PC-9 (cell line): ENCODE measurements around the gene IARS1. TPM values are rescaled to one million over a fixed set of nuclear protein-coding genes. Genes with fewer than 3 reads are reported as not detected.

ENCODE experiments used
- BruUV-seq: library from RNA; stranded (reverse); fragments of 400-500 nt; replicated peaks from 2 replicates; lab custom pipeline; 2021; lab: Mats Ljungman, UMichigan
- CTCF ChIA-PET: fragments of 300-600 bp; sonication (Branson Sonifier 250); formaldehyde crosslinking; loops from one replicate; lab custom pipeline; 2022; ENCODE audit warnings: antibody characterized with exemption; lab: Charles Lee
- POLR2A ChIA-PET: fragments of 300-600 bp; sonication (Branson Sonifier 250); formaldehyde crosslinking; loops from one replicate; lab custom pipeline; 2022; ENCODE audit warnings: antibody characterized with exemption; ENCODE audit not compliant: unreplicated experiment; lab: Charles Lee
- DNase-seq, 2 experiments: peaks; one replicate each; pipeline versions ENCODE4 v3.0.0 to v3.0.0-alpha.2; 2015 to 2022; ENCODE audit warnings: mixed read lengths in 1 of 2
- H2AFZ ChIP-seq: fragments of 200-600 bp; sonication (generic); 2 replicates; pipeline ENCODE4 v1.8.1; 2017; ENCODE audit warnings: antibody characterized with exemption
- H3F3A ChIP-seq: fragments of 200-600 bp; sonication (generic); 2 replicates; pipeline ENCODE4 v1.8.1; 2017; ENCODE audit warnings: antibody characterized with exemption, mild to moderate bottlenecking, low read depth; ENCODE audit not compliant: insufficient read depth
- H3K27ac ChIP-seq: fragments of 200-600 bp; sonication (generic); 2 replicates; pipeline ENCODE4 v1.6.1; 2016; ENCODE audit warnings: mixed run types
- H3K27me3 ChIP-seq: fragments of 200-600 bp; sonication (generic); 2 replicates; pipeline ENCODE4 v1.6.1; 2016; ENCODE audit warnings: low read depth, mixed run types; ENCODE audit not compliant: insufficient read depth
- H3K36me3 ChIP-seq: fragments of 200-600 bp; sonication (generic); 2 replicates; pipeline ENCODE4 v1.6.1; 2016; ENCODE audit warnings: low read depth, mixed run types
- H3K4me1 ChIP-seq: fragments of 200-600 bp; sonication (generic); replicated peaks from 2 replicates; pipeline ENCODE4 v1.6.1; 2016; ENCODE audit warnings: mixed run types; ENCODE audit not compliant: insufficient read depth
- H3K4me2 ChIP-seq: fragments of 200-600 bp; sonication (generic); 2 replicates; pipeline ENCODE4 v1.6.1; 2017; ENCODE audit warnings: mixed run types
- H3K4me3 ChIP-seq: fragments of 200-600 bp; sonication (generic); 2 replicates; pipeline ENCODE4 v1.6.1; 2016; ENCODE audit warnings: mixed run types
- H3K79me2 ChIP-seq: fragments of 200-600 bp; sonication (generic); 2 replicates; pipeline ENCODE4 v1.6.1; 2017; ENCODE audit warnings: low read depth, mixed run types
- H3K9me2 ChIP-seq: fragments of 200-600 bp; sonication (generic); 2 replicates; pipeline ENCODE4 v1.8.1; 2017; ENCODE audit warnings: mild to moderate bottlenecking; ENCODE audit not compliant: insufficient read depth
- H3K9me3 ChIP-seq: fragments of 200-600 bp; sonication (generic); 2 replicates; pipeline ENCODE4 v1.8.1; 2016; ENCODE audit warnings: low read depth; ENCODE audit not compliant: insufficient read depth
- H4K20me1 ChIP-seq: fragments of 200-600 bp; sonication (generic); 2 replicates; pipeline ENCODE4 v1.8.1; 2017; ENCODE audit not compliant: insufficient read depth
- EZH2 ChIP-seq: fragments of 200-600 bp; sonication (generic); IDR thresholded peaks from 2 replicates; pipeline ENCODE4 v1.8.0; 2017; ENCODE audit warnings: antibody characterized with exemption, low read depth
- intact Hi-C: fragments of 100-400 bp; cut with micrococcal nuclease; formaldehyde crosslinking; loops from one replicate; pipeline ENCODE4 v1.10.0; 2022; ENCODE audit not compliant: unreplicated experiment
- total RNA-seq: library from RNA; stranded (reverse); gene quantifications from 2 replicates; pipeline ENCODE4 v1.2.3, GENCODE V29; 2021
- TF ChIP-seq, protein P1 (sequence below): fragments of 200-600 bp; sonication (generic); conservative IDR thresholded peaks from 2 replicates; pipeline ENCODE4 v1.6.1; 2017; ENCODE audit warnings: mixed run types, antibody characterized with exemption, mild to moderate bottlenecking, moderate library complexity

The IARS1 gene
- total RNA-seq, 1 experiment from 2014 or later, result 232 TPM

DNA sequence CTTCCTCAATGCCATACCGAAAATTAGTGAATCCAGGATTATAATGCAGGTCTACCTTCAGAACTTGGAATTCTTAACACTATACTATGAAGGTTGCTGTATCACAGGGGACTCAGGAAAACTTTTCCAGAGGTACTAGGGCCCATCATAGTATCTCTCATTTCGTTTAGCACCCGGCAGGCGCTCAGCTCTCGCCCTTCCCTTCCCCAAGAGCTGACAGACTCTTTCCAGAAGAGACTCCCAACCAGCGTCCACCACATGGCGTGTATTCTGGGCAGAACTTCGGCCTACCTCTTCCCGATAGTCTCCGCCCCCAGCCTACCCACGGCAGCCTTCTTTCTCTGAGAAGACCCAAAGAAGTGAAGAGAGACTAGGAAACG, 31.4 kb upstream of the IARS1 start:
- BruUV-seq, result TSS peak; percentile 83
- peaks cover 32% of the 10 kb centered on the region for H3K79me2 ChIP-seq
- peak overlapping the region; percentile 90 for H3K27ac ChIP-seq
- H3K36me3 ChIP-seq, result peaks cover 19% of the 10 kb centered on the region
- H4K20me1 ChIP-seq, result no peaks in the 10 kb centered on the region
- no peaks in the 10 kb centered on the region for H3K9me3 ChIP-seq
- H3K4me1 ChIP-seq, result peaks cover 22% of the 10 kb centered on the region
- no peak for TF ChIP-seq EZH2
- TF ChIP-seq, protein P1, sequence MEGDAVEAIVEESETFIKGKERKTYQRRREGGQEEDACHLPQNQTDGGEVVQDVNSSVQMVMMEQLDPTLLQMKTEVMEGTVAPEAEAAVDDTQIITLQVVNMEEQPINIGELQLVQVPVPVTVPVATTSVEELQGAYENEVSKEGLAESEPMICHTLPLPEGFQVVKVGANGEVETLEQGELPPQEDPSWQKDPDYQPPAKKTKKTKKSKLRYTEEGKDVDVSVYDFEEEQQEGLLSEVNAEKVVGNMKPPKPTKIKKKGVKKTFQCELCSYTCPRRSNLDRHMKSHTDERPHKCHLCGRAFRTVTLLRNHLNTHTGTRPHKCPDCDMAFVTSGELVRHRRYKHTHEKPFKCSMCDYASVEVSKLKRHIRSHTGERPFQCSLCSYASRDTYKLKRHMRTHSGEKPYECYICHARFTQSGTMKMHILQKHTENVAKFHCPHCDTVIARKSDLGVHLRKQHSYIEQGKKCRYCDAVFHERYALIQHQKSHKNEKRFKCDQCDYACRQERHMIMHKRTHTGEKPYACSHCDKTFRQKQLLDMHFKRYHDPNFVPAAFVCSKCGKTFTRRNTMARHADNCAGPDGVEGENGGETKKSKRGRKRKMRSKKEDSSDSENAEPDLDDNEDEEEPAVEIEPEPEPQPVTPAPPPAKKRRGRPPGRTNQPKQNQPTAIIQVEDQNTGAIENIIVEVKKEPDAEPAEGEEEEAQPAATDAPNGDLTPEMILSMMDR, result no peak
- H2AFZ ChIP-seq, result peak overlapping the region; percentile 92
- no peaks in the 10 kb centered on the region for H3K27me3 ChIP-seq
- peak overlapping the region; percentile 87 for H3K4me3 ChIP-seq
- H3K4me2 ChIP-seq, result peak overlapping the region; percentile 99
- CTCF ChIA-PET, result interaction anchor here (0.6 to 0.9 kb wide), 2 partner anchors 33 to 185 kb away, joined by 3 read pairs; no protein-coding TSS in a partner anchor
- no peaks in the 10 kb centered on the region; the same call in 1 of the 2 replicates for H3F3A ChIP-seq
- POLR2A ChIA-PET, result no interaction called here
- DNase-seq, result peak in 1 of 2 experiments; percentile 38
- intact Hi-C loops, result loop anchor here (2.0 to 10.0 kb wide), 2 partner anchors 310 to 440 kb away; partner anchors contain the start of gene BICD2
- H3K9me2 ChIP-seq, result no peaks in the 10 kb centered on the region

DNA sequence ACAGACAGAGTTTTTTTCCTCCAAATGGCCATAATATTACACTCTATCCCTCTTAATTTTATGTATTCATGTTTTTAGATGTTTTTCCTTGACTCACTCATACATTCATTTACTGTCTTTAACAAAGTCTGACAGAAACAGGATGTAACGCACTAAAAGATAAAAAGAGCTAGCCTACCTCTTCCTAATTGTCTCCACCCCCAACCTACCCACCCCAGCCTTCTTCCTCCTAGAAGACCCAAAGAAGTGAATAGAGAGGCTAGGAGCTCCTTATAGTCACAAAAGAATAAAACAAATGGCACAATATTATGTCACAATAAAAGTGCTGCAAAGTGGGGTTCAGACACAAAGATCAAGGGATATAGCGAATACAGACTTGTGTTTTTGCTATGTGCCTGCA, 30.9 kb upstream of the IARS1 start:
- no peak for TF ChIP-seq EZH2
- TF ChIP-seq, protein P1, result no peak
- Histone ChIP-seq H3K79me2 (peaks cover 32% of the 10 kb centered on the region), H3K27ac (peak overlapping the region; percentile 90), H3K36me3 (peaks cover 23% of the 10 kb centered on the region), H3K9me3 (no peaks in the 10 kb centered on the region), H3K4me2 (peak overlapping the region; percentile 99), H3F3A (no peaks in the 10 kb centered on the region; the same call in 1 of the 2 replicates), H3K27me3 (no peaks in the 10 kb centered on the region), H3K4me3 (peak overlapping the region; percentile 87), H2AFZ (peak overlapping the region; percentile 92; the same call in 1 of the 2 replicates), H3K4me1 (peaks cover 22% of the 10 kb centered on the region), H4K20me1 (no peaks in the 10 kb centered on the region), H3K9me2 (no peaks in the 10 kb centered on the region)
- ChIA-PET POLR2A (no interaction called here), CTCF (interaction anchor here (0.6 to 0.9 kb wide), 2 partner anchors 33 to 185 kb away, joined by 3 read pairs; no protein-coding TSS in a partner anchor)
- no peak for DNase-seq
- BruUV-seq, result no TSS peak
- intact Hi-C loops, result loop anchor here (2.0 to 10.0 kb wide), 2 partner anchors 310 to 440 kb away; partner anchors contain the start of gene BICD2

DNA sequence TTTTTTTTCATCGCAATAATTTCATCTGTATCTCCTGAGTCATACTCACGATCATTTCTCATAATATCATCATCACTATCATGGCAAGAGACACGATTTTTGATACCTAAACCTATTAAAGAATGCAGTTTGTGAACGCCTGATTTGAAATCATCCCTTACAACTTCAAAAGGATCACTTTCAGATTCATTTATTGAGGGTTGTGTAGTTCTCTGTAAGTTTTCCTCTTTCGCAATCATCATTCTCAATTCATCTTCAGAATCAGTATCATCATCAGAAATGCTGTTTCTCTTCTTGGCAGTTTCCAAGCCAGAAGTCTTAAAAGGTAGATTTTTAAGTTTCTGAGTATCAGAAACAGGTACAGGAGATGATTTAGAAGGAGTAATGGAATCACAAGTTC, 22.0 kb upstream of the IARS1 start:
- no peak for DNase-seq
- CTCF ChIA-PET, result no interaction called here
- H3F3A ChIP-seq, result no peaks in the 10 kb centered on the region
- no peaks in the 10 kb centered on the region for H3K9me3 ChIP-seq
- no peak overlapping the region for H3K27ac ChIP-seq
- no peaks in the 10 kb centered on the region for H3K79me2 ChIP-seq
- POLR2A ChIA-PET, result no interaction called here
- H4K20me1 ChIP-seq, result peaks cover 13% of the 10 kb centered on the region
- no peaks in the 10 kb centered on the region for H3K9me2 ChIP-seq
- intact Hi-C loops, result no loop called here
- no peaks in the 10 kb centered on the region for H3K27me3 ChIP-seq
- TF ChIP-seq, protein P1, result no peak
- TF ChIP-seq EZH2, result no peak
- H3K4me1 ChIP-seq, result no peaks in the 10 kb centered on the region
- H2AFZ ChIP-seq, result no peak overlapping the region
- no peak overlapping the region for H3K4me3 ChIP-seq
- peaks cover 33% of the 10 kb centered on the region for H3K36me3 ChIP-seq
- no peak overlapping the region for H3K4me2 ChIP-seq
- BruUV-seq, result no TSS peak
